H1 (cell line): ENCODE data around the gene GALNT18. TPM values are rescaled to one million over a fixed set of nuclear protein-coding genes. Genes with fewer than 3 reads are reported as not detected.

Source experiments
- CTCF ChIA-PET: fragments of 300-600 bp; sonication (Branson Sonifier 250); formaldehyde crosslinking; loops from one replicate; lab custom pipeline; 2021; ENCODE audit not compliant: partially characterized antibody; lab: Charles Lee
- POLR2A ChIA-PET: fragments of 300-600 bp; sonication (Branson Sonifier 250); formaldehyde crosslinking; loops from one replicate; lab custom pipeline; 2021; ENCODE audit warnings: inconsistent platforms; ENCODE audit not compliant: partially characterized antibody; lab: Charles Lee
- DNase-seq, 2 experiments: peaks; one replicate each; pipeline versions ENCODE4 v3.0.0 to v3.0.0-alpha.2; 2010 to 2022; ENCODE audit warnings: low spot score in 2 of 2, low read depth in 1 of 2, mixed read lengths in 1 of 2
- FAIRE-seq: peaks from 2 replicates; lab custom pipeline; 2011; peaks lifted over from hg19 to GRCh38; lab: Jason Lieb, UNC
- H2AFZ ChIP-seq: 2 replicates; pipeline ENCODE4 v1.8.1; 2012; ENCODE audit warnings: low read length, inconsistent platforms
- H2AK5ac ChIP-seq: 2 replicates; pipeline ENCODE4 v1.6.1; 2013; ENCODE audit warnings: low read depth, low read length
- H2BK120ac ChIP-seq: replicated peaks from 2 replicates; pipeline ENCODE3; 2013; ENCODE audit warnings: low read depth, low read length, inconsistent platforms
- H2BK12ac ChIP-seq: 2 replicates; pipeline ENCODE4 v1.6.1; 2013; ENCODE audit warnings: low read depth, low read length
- H2BK15ac ChIP-seq: 2 replicates; pipeline ENCODE4 v1.6.1; 2013; ENCODE audit warnings: low read length
- H2BK20ac ChIP-seq: 2 replicates; pipeline ENCODE4 v1.6.1; 2013; ENCODE audit warnings: low read length
- H2BK5ac ChIP-seq: 2 replicates; pipeline ENCODE4 v1.6.1; 2013; ENCODE audit warnings: low read depth, low read length
- H3K14ac ChIP-seq: 2 replicates; pipeline ENCODE4 v1.6.1; 2013; ENCODE audit warnings: inconsistent platforms; ENCODE audit not compliant: insufficient read length
- H3K18ac ChIP-seq: 2 replicates; pipeline ENCODE4 v1.6.1; 2013; ENCODE audit warnings: low read length; ENCODE audit errors: extremely low read depth
- H3K23ac ChIP-seq: 2 replicates; pipeline ENCODE4 v1.6.1; 2013; ENCODE audit warnings: inconsistent platforms; ENCODE audit not compliant: insufficient read length
- H3K23me2 ChIP-seq: 2 replicates; pipeline ENCODE4 v1.6.1; 2013; ENCODE audit warnings: low read depth, low read length
- H3K27ac ChIP-seq: 2 replicates; pipeline ENCODE4 v1.6.1; 2011; ENCODE audit warnings: low read depth, low read length, inconsistent platforms
- H3K27me3 ChIP-seq, 4 experiments: replicated peaks in 1 of 4; 1 replicate in 1 of 4; 2 replicates in 3 of 4; pipeline versions ENCODE4 v1.6.1 to v1.8.1; 2011 to 2013; ENCODE audit warnings: low read length in 3 of 4, mild to moderate bottlenecking in 3 of 4, inconsistent platforms in 2 of 4, mixed read lengths in 2 of 4, moderate library complexity in 1 of 4; ENCODE audit not compliant: control insufficient read depth in 3 of 4, insufficient read depth in 3 of 4; ENCODE audit errors: extremely low read depth in 1 of 4
- H3K36me3 ChIP-seq, 4 experiments: 2 replicates each; pipeline versions ENCODE4 v1.6.1 to v1.8.1; 2011 to 2013; ENCODE audit warnings: mild to moderate bottlenecking in 4 of 4, low read length in 3 of 4, moderate library complexity in 2 of 4, control low read depth in 1 of 4, inconsistent platforms in 1 of 4; ENCODE audit not compliant: insufficient read depth in 4 of 4, control insufficient read depth in 2 of 4
- H3K4ac ChIP-seq: replicated peaks from 2 replicates; pipeline ENCODE3; 2013; ENCODE audit warnings: low read length, low read depth, mixed read lengths, inconsistent platforms; ENCODE audit not compliant: insufficient read length
- H3K4me1 ChIP-seq, 4 experiments: replicated peaks in 1 of 4; 1 replicate in 1 of 4; 2 replicates in 3 of 4; pipeline versions ENCODE4 v1.6.1 to v1.8.1; 2011 to 2013; ENCODE audit warnings: low read length in 3 of 4, inconsistent platforms in 2 of 4, mixed read lengths in 1 of 4; ENCODE audit not compliant: insufficient read depth in 4 of 4, control insufficient read depth in 3 of 4
- H3K4me2 ChIP-seq, 2 experiments: 2 replicates each; pipeline versions ENCODE4 v1.6.1 to v1.8.1; 2011 to 2013; ENCODE audit warnings: low read depth in 2 of 2, low read length in 2 of 2, control low read depth in 1 of 2, inconsistent platforms in 1 of 2, mild to moderate bottlenecking in 1 of 2; ENCODE audit not compliant: insufficient read depth in 1 of 2
- H3K4me3 ChIP-seq, 4 experiments: fragments of 200-600, 300-600 bp in 1 of 4; sonication (generic), shearing (Covaris generic), sonication (Bioruptor Twin) in 1 of 4; 2 replicates each; pipeline versions ENCODE4 v1.5.1 to v1.8.1; 2011 to 2016; ENCODE audit warnings: low read length in 4 of 4, low read depth in 3 of 4, control low read depth in 2 of 4, inconsistent platforms in 2 of 4, mild to moderate bottlenecking in 2 of 4, mixed read lengths in 1 of 4, moderate library complexity in 1 of 4; ENCODE audit not compliant: insufficient read depth in 2 of 4; ENCODE audit errors: extremely low read depth in 1 of 4
- H3K56ac ChIP-seq: replicated peaks from 2 replicates; pipeline ENCODE3; 2013; ENCODE audit warnings: low read depth, mild to moderate bottlenecking, mixed read lengths, low read length, inconsistent platforms; ENCODE audit not compliant: insufficient read length
- H3K79me1 ChIP-seq: 2 replicates; pipeline ENCODE4 v1.6.1; 2013; ENCODE audit warnings: low read depth, low read length, control low read depth
- H3K79me2 ChIP-seq, 2 experiments: 2 replicates each; pipeline versions ENCODE4 v1.6.1 to v1.8.1; 2012 to 2013; ENCODE audit warnings: low read length in 2 of 2, mild to moderate bottlenecking in 2 of 2, inconsistent platforms in 1 of 2; ENCODE audit not compliant: insufficient read depth in 2 of 2, control insufficient read depth in 1 of 2
- H3K9ac ChIP-seq, 4 experiments: replicated peaks in 1 of 4; 1 replicate in 1 of 4; 2 replicates in 3 of 4; pipeline versions ENCODE4 v1.6.1 to v1.8.1; 2011 to 2013; ENCODE audit warnings: low read depth in 3 of 4, low read length in 3 of 4, control low read depth in 2 of 4, mild to moderate bottlenecking in 2 of 4, moderate library complexity in 2 of 4, inconsistent platforms in 1 of 4; ENCODE audit errors: extremely low read depth in 1 of 4
- H3K9me3 ChIP-seq, 2 experiments: 2 replicates each; pipeline versions ENCODE4 v1.6.1 to v1.8.1; 2012 to 2013; ENCODE audit warnings: mild to moderate bottlenecking in 2 of 2, moderate library complexity in 2 of 2, control low read depth in 1 of 2, inconsistent platforms in 1 of 2, low read depth in 1 of 2, low read length in 1 of 2, mixed read lengths in 1 of 2; ENCODE audit not compliant: insufficient read depth in 2 of 2
- H4K20me1 ChIP-seq, 2 experiments: replicated peaks in 1 of 2; 2 replicates each; pipeline versions ENCODE3 to v1.8.1; 2011 to 2013; ENCODE audit warnings: inconsistent platforms in 2 of 2, low read length in 2 of 2, mild to moderate bottlenecking in 1 of 2; ENCODE audit not compliant: insufficient read depth in 2 of 2, control insufficient read depth in 1 of 2
- H4K5ac ChIP-seq: 2 replicates; pipeline ENCODE4 v1.6.1; 2013; ENCODE audit warnings: low read length, low read depth, mixed read lengths, inconsistent platforms; ENCODE audit not compliant: insufficient read length
- H4K8ac ChIP-seq: 2 replicates; pipeline ENCODE4 v1.8.0; 2013; ENCODE audit warnings: mild to moderate bottlenecking, moderate library complexity, low read length, inconsistent platforms; ENCODE audit not compliant: insufficient read depth; ENCODE audit errors: extremely low read depth
- H4K91ac ChIP-seq: replicated peaks from 2 replicates; pipeline ENCODE3; 2013; ENCODE audit warnings: low read length, mixed read lengths, inconsistent platforms; ENCODE audit not compliant: insufficient read length
- ASH2L ChIP-seq: fragments of 200-600, 300-600 bp; sonication (generic); IDR thresholded peaks from one replicate; pipeline ENCODE4 v1.7.1; 2017; ENCODE audit warnings: low read length
- CBX5 ChIP-seq: fragments of 300-800, 300-1000 bp; sonication (generic); IDR thresholded peaks from 2 replicates; pipeline ENCODE4 v1.7.1; 2016; ENCODE audit warnings: antibody characterized with exemption, low read length, low read depth
- CHD2 ChIP-seq: IDR thresholded peaks from 2 replicates; pipeline ENCODE4 v1.6.1; 2012; ENCODE audit warnings: low read length, improper control_type of control experiment
- EP300 ChIP-seq, 2 experiments: IDR thresholded peaks; 1 replicate in 1 of 2; 2 replicates in 1 of 2; pipeline ENCODE4 v1.6.1; 2011 to 2012; ENCODE audit warnings: low read depth in 2 of 2, low read length in 2 of 2, mild to moderate bottlenecking in 2 of 2, borderline replicate concordance in 1 of 2, inconsistent platforms in 1 of 2, moderate library complexity in 1 of 2
- EZH2 ChIP-seq: fragments of 200-600 bp; sonication (generic); IDR thresholded peaks from 2 replicates; pipeline ENCODE4 v1.7.1; 2012; ENCODE audit warnings: low read depth, mild to moderate bottlenecking, moderate library complexity, low read length, inconsistent platforms; ENCODE audit not compliant: severe bottlenecking
- FOSL1 ChIP-seq: IDR thresholded peaks from 2 replicates; pipeline ENCODE4 v1.6.1; 2011; ENCODE audit warnings: mild to moderate bottlenecking, low read depth, low read length, moderate library complexity; ENCODE audit not compliant: insufficient read depth
- KDM5A ChIP-seq: fragments of 200-600 bp; IDR thresholded peaks from 2 replicates; pipeline ENCODE4 v1.7.1; 2012; ENCODE audit warnings: mild to moderate bottlenecking, low read length, inconsistent platforms, mixed read lengths
- NANOG ChIP-seq: IDR thresholded peaks from 2 replicates; pipeline ENCODE4 v1.6.1; 2011; ENCODE audit warnings: low read length, low read depth, mild to moderate bottlenecking, inconsistent platforms; ENCODE audit not compliant: insufficient read depth, poor library complexity, severe bottlenecking
- RNF2 ChIP-seq: fragments of 200-900, 300-1000 bp; sonication (generic); IDR thresholded peaks from 2 replicates; pipeline ENCODE4 v1.7.1; 2016; ENCODE audit warnings: borderline replicate concordance, low read depth, mild to moderate bottlenecking, antibody characterized with exemption, low read length; ENCODE audit not compliant: poor library complexity, severe bottlenecking; ENCODE audit errors: missing control alignments
- RXRA ChIP-seq: IDR thresholded peaks from 2 replicates; pipeline ENCODE4 v1.6.1; 2011; ENCODE audit warnings: low read depth, mild to moderate bottlenecking, low read length, moderate library complexity; ENCODE audit not compliant: insufficient read depth
- SIN3A ChIP-seq, 2 experiments: IDR thresholded peaks in 1 of 2; conservative IDR thresholded peaks in 1 of 2; 2 replicates each; pipeline ENCODE4 v1.6.1; 2011 to 2012; ENCODE audit warnings: low read length in 2 of 2, improper control_type of control experiment in 1 of 2, low read depth in 1 of 2, mild to moderate bottlenecking in 1 of 2
- SIX5 ChIP-seq: IDR thresholded peaks from 2 replicates; pipeline ENCODE4 v1.6.1; 2011; ENCODE audit warnings: mild to moderate bottlenecking, low read depth, low read length
- SP4 ChIP-seq: IDR thresholded peaks from 2 replicates; pipeline ENCODE4 v1.6.1; 2012; ENCODE audit warnings: low read length, inconsistent platforms
- SUZ12 ChIP-seq: fragments of 200-600 bp; sonication (generic); IDR thresholded peaks from 2 replicates; pipeline ENCODE4 v1.6.1; 2012; ENCODE audit warnings: mild to moderate bottlenecking, inconsistent platforms, low read length, moderate library complexity, mixed read lengths
- WGBS, 2 experiments: shearing (Covaris generic) in 1 of 2; methylation state at CpG; one replicate each; pipeline versions ENCODE4 v1.1.6 to v1.1.7; 2013 to 2015; ENCODE audit warnings: low lambda C conversion rate in 2 of 2, mixed read lengths in 2 of 2, inconsistent platforms in 1 of 2, low coverage in 1 of 2, missing lambda C conversion rate in 1 of 2; ENCODE audit not compliant: insufficient replicate concordance in 2 of 2, insufficient coverage in 1 of 2, insufficient read length in 1 of 2; ENCODE audit errors: extremely low coverage in 1 of 2, missing lambda C conversion rate in 1 of 2; 5-methylcytosine and 5-hydroxymethylcytosine counted together
- polyA plus RNA-seq, 7 experiments: library from polyadenylated mRNA; depleted of rRNA in 3 of 7; stranded (reverse) in 5 of 7; unstranded in 2 of 7; fragments of >200 nt in 5 of 7; fragments of 200-250 nt in 2 of 7; gene quantifications; 1 replicate in 5 of 7; 2 replicates in 1 of 7; 4 replicates in 1 of 7; pipeline versions ENCODE4 v1.2.1 to v1.2.3, GENCODE V29; 2011 to 2013; ENCODE audit warnings: missing spikeins in 2 of 7, mixed read lengths in 2 of 7
- total RNA-seq: library from RNA; stranded (reverse); fragmentation: NEBNext Ultra II Directional; extraction: Animal tissue kit (Norgen Biotek cat#: 25700); gene quantifications from 2 replicates; pipeline ENCODE4 v1.2.1, GENCODE V29; 2021

The GALNT18 gene
- total and polyA plus RNA-seq, 2 of the 8 experiments (the other 6 are each of a cell fraction or from before 2014, with no cell fraction given), result 6.0 to 9.4 TPM

GRCh38 chr11:11302565-11302964, 319.2 kb downstream of the GALNT18 start:
- CTCF ChIA-PET, result interaction anchor here (1.0 to 2.7 kb wide), 3 partner anchors 12 to 273 kb away, joined by 3 to 12 read pairs (median 3); no protein-coding TSS in a partner anchor
- no peak overlapping the region for H3K18ac ChIP-seq
- H2BK5ac ChIP-seq, result no peak overlapping the region
- no peaks in the 10 kb centered on the region for H3K9me3 ChIP-seq
- no peaks in the 10 kb centered on the region for H4K20me1 ChIP-seq
- no peak overlapping the region for H3K9ac ChIP-seq
- no peak overlapping the region for H2BK15ac ChIP-seq
- DNase-seq, result no peak
- H2BK120ac ChIP-seq, result no peak overlapping the region
- H4K5ac ChIP-seq, result no peak overlapping the region
- H3K14ac ChIP-seq, result no peak overlapping the region
- H3K79me2 ChIP-seq, result no peaks in the 10 kb centered on the region
- no peak overlapping the region for H3K4me3 ChIP-seq
- no peak overlapping the region for H3K4ac ChIP-seq
- no peaks in the 10 kb centered on the region for H3K4me1 ChIP-seq
- no peaks in the 10 kb centered on the region for H3K36me3 ChIP-seq
- no peaks in the 10 kb centered on the region for H3K27me3 ChIP-seq
- POLR2A ChIA-PET, result interaction anchor here (1.0 kb wide), 1 partner anchor 493 kb away, joined by 3 read pairs; the partner anchor contains the start of gene EIF4G2
- no peak overlapping the region for H3K56ac ChIP-seq
- WGBS, 2 experiments, result 92% methylated on average over 10 of the region's 10 CpGs; no CpG with 5 or more reads in 1 of the 2 experiments
- no peak overlapping the region for H2AFZ ChIP-seq
- no peak overlapping the region for H3K27ac ChIP-seq
- no peak overlapping the region for H4K91ac ChIP-seq
- no peak overlapping the region for H2AK5ac ChIP-seq
- no peak overlapping the region for H2BK12ac ChIP-seq
- H3K79me1 ChIP-seq, result no peaks in the 10 kb centered on the region
- no peak overlapping the region for H2BK20ac ChIP-seq
- no peak overlapping the region for H3K23ac ChIP-seq
- no peak overlapping the region for H3K4me2 ChIP-seq
- no peak overlapping the region for H4K8ac ChIP-seq
- no peak for FAIRE-seq
- no peaks in the 10 kb centered on the region for H3K23me2 ChIP-seq
- TF ChIP-seq CBX5, result no peak
- TF ChIP-seq KDM5A, result no peak
- no peak for TF ChIP-seq FOSL1
- no peak for TF ChIP-seq RXRA
- no peak for TF ChIP-seq SP4
- no peak for TF ChIP-seq EZH2
- TF ChIP-seq SIX5, result no peak
- TF ChIP-seq CHD2, result no peak
- TF ChIP-seq EP300 (IDR thresholded peaks at IDR 0.05; ENCODE audit: borderline replicate concordance in 1 of 2, low read depth in 2 of 2, low read length in 2 of 2), result no peak
- no peak for TF ChIP-seq SIN3A (conservative IDR thresholded peaks at IDR 0.05 in 1 of 2, IDR thresholded peaks at IDR 0.05 in 1 of 2; ENCODE audit: low read depth in 1 of 2, low read length in 2 of 2)
- no peak for TF ChIP-seq ASH2L
- TF ChIP-seq NANOG, result no peak
- no peak for TF ChIP-seq RNF2
- no peak for TF ChIP-seq SUZ12
